NCI-H82 treated with DMSO at 0.1 percent for 48 hours (cell line): ENCODE data around the gene MAGED2.
"Not testable (repeated sequence)": the region's sequence is repeated elsewhere in the genome, so short reads cannot be mapped to it uniquely, and the experiment has no call there.

Experiments
- DNase-seq: peaks from one replicate; lab custom pipeline; 2025; ENCODE audit not compliant: unreplicated experiment; lab: John Stamatoyannopoulos, UW

MAGED2 gene

DNA sequence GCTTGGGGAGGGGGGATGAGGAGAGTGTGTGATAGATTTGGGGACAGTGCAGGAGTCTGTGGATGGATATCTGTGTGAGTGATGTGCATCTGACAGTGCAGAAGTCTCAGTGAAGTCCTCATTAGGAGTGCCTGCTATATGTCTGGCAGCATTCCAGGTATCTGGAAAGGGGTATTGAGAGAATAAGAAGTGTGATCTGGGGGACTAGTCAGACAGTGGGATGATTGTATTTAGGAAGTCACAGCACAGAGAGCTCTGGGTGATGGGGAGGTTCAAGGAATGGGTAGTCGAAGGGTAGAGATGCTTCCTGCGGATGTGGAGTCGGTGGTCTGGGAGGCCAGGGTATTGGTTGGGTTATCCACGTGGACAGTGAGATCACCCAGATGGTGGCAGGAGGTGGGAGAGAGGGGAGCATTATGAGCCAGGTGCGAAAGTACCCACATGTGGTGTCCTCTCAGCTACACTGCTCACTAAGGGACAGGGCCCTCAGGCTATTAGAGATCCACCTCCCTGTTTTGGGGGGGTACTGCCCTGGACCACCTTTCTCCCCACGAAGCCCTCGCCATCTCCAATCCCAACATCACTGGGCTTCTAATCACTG lies 9.8 kb downstream of the MAGED2 start:
- DNase-seq, result no peak

- no peak for DNase-seq
These were observed 10.7 kb downstream of the MAGED2 start for GRCh38 chrX:54818221-54818620.

DNA sequence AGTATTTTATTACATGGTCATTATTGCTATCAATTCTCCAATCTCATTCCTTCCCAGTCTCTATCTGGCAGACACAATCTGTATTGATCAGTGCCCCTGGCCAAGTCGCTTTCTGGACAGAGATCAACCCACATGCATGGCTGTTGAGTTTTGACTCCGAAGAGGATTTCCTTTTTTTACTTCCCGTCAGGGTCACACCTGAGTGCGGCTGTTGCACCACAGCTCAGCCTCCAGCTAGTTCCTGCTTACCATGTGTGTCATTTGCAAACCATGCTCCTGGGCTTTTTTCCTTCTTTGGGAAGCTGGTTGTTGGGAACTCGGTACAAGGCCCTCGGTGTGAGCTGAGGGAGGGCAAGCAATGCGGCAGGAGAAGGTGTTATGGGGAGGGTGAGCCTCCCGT lies 11.7 kb downstream of the MAGED2 start:
- no peak for DNase-seq

- no peak for DNase-seq
These were observed 13.2 kb downstream of the MAGED2 start for GRCh38 chrX:54820737-54821136.

DNA sequence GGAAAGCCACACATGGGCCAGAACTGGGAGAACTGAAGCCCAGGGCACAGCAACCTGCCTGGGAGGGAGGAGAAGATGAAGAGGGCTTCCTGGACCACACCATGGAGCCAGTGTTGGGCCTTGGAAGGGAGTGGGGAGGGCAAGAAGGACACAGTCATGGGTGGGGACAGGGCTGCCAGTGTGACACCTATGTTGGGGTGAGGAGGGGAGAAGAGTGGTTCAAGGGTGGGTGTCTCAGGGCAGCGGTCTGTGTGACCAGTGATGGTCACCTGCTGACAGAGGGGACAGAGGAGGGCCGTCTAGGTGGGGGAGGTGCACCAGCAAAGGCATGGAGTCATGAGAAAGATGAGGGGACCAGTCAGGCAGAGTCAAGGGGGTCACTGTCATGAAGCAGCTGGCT lies 13.8 kb downstream of the MAGED2 start:
- no peak for DNase-seq

- no peak for DNase-seq
These were observed 16.6 kb downstream of the MAGED2 start for GRCh38 chrX:54824195-54824594.

DNA sequence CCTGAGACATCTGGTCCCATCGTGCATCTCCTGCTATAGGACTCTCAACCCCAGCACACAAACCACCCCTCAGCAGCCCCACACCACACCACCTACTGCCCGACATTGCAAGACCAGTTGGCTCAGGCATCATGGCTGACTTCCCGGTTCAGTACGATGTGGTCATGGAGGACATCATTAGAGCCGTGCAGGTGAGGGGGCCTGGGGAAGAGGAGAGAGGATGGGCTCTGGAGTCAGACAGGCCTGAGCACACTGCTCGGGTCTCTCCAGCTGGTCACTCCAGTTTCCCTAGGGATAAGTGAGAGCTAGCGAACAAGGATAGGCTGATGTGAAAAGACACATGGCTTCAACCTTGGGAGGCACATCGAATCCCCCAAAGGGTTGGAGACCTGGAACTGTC lies 17.2 kb downstream of the MAGED2 start:
- no peak for DNase-seq

DNA sequence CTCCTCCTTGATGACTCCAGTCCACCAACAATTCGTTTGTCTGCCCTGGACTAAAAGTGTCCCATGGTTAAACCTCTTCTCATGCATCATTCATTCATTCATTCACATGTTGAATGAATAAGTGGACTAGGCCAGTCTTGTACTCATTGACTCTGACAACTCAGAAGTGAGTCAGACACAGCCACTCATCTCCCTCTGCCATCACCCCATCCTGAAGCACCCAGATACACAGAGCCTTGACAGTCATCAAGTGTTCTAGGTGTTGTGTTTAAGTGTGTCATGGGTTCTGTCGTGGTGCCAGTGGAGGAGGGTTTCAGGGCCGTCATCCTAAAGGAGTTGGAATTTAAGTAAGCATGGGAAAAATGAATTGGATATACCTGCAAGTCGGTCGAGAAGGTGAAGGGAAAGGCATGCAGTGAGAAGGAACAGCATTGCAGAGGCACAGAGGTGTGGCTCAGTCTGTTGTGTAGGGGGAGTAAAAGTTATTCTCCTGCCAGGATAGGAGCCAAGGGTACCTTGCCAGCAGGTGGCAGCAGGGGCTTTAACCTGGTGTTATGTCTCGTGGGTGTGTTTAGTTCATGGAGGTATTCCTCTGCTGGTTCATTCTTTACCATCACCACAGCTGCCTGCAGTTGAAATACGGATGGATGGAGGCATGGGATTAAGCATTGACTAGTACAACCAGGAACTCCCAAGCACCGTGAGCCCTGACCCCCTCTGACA lies 18.3 kb downstream of the MAGED2 start:
- no peak for DNase-seq

DNA sequence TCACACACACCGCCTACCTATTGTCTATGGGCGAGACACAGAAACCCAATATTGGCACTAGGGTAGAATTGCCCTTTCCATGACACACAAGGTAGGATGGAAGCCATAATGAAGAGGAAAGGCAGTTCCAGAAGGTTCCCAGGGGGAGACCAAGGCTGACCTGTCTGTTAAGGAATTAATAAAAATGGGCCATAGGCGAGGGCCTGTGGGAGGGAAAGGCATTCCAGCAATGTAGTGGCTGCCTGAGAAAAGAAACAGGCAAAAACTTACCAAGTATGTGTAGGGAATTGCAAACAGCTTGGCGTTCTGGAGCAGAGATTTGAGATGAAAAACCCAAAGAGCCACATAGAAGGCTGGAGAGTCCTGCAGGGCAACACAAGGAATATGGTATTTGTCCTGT lies 19.1 kb downstream of the MAGED2 start:
- no peak for DNase-seq

DNA sequence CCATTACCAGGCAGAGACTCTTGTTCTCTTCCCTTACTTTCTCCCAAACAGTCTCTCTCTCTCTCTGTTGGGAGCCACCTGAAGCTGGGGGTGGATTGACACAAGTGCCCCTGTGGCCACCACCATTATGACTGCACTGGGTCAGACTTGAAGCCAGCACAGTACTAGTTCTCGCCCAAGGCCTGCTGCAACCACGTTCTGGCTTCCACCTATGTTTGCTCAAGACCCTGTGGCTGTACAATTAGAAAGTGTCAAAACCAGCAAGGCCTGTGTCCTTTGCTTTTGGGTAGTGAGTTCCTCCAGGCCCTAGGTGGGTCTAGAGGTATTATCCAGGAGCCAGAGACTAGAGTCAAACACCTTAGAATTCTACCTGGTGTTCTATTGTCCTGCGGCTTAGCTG lies 31.0 kb downstream of the MAGED2 start:
- DNase-seq, result no peak

DNA sequence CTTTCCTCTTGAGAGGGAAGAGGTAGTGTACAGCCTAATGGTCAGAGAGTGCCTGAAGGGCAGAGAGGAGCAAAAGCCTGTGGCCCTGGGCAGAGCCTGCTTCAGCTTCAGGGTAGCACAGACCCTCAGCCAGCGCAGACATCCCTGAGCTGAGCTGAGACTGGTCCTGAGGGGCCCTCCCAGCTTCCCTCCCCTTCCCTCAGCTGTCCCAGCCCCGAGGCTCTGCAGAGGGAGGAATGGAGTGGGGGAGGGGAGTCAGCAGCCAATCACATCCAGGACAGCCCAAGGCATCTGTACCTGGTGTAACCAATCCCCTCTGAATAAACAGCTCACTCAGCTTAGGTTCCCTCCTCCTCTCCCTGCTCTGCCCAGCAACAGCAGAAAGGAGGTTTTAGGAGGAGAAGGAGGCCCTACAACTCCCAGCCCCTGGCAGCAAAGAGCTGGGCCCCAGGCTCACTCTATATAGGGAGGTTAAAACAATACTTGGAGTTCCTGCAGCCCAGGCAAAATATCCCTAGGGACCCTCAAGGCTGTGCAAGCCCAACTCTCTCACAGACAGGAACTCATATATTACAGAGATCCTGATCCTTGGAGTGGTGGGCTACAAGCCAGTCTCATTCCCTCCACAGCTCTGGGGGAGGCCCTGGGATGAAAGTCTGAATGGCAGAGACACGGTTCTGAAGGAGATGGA lies 33.8 kb downstream of the MAGED2 start:
- peak; percentile 33 for DNase-seq

- no peak for DNase-seq
These were observed 35.1 kb downstream of the MAGED2 start for GRCh38 chrX:54842607-54843006.

GRCh38 chrX:54843050-54843449 lies 35.5 kb downstream of the MAGED2 start:
- no peak for DNase-seq

DNA sequence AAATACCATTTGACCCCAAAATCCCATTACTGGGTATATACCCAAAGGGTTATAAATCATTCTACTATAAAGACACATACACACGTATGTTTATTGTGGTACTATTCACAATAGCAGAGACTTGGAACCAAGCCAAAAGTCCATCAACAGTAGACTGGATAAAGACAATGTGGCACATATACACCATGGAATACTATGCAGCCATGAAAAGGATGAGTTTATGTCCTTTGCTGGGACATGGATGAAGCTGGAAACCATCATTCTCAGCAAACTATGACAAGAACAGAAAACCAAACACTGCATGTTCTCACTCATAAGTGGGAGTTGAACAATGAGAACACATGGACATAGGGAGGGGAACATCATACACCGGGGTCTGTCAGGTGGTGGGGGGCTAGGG lies 40.2 kb downstream of the MAGED2 start:
- not testable (repeated sequence) for DNase-seq

- peak; percentile 43 for DNase-seq
These were observed 57.7 kb downstream of the MAGED2 start for GRCh38 chrX:54865208-54865607.
